Measurements from ENCODE around the gene GTF2F2.

The GTF2F2 gene

GRCh38 chr13:45156565-45157361, 36.5 kb downstream of the GTF2F2 start:
- Histone ChIP-seq H3K36me3 (replicated peaks in 1 of 2; ENCODE audit: control insufficient read depth in 2 of 2, insufficient read depth in 2 of 2, low read length in 2 of 2) (peaks cover 0 to 47% of the 10 kb centered on the region in 2 donors), H3K14ac (ENCODE audit: low read length) (no peak overlapping the region), H4K91ac (ENCODE audit: low read depth, low read length, poor library complexity) (no peak overlapping the region), H3K18ac (ENCODE audit: low read length) (no peak overlapping the region), H3K9ac (ENCODE audit: low read depth, low read length, poor library complexity) (no peak overlapping the region), H2BK120ac (ENCODE audit: low read depth, low read length) (no peak overlapping the region), H2AFZ (ENCODE audit: low read length) (no peak overlapping the region), H2BK15ac (ENCODE audit: low read length) (no peak overlapping the region), H3K4ac (ENCODE audit: low read length) (no peak overlapping the region), H3K4me3 (ENCODE audit: low read length in 2 of 2) (no peak overlapping the region), H3K79me1 (ENCODE audit: low read depth, low read length) (no peaks in the 10 kb centered on the region), H4K8ac (ENCODE audit: low read depth, low read length) (no peak overlapping the region), H3K9me3 (replicated peaks in 1 of 2; ENCODE audit: control insufficient read depth in 2 of 2, insufficient read depth in 1 of 2, low read depth in 1 of 2, low read length in 2 of 2) (no peaks in the 10 kb centered on the region), H3K23ac (ENCODE audit: low read depth, low read length, poor library complexity) (no peak overlapping the region), H2BK12ac (ENCODE audit: low read length) (no peak overlapping the region), H3K4me2 (ENCODE audit: insufficient read depth, low read length, poor library complexity, severe bottlenecking) (no peak overlapping the region), H3K4me1 (ENCODE audit: control insufficient read depth in 2 of 2, insufficient read depth in 1 of 2, low read depth in 1 of 2, low read length in 2 of 2) (peaks cover 0 to 3% of the 10 kb centered on the region in 2 donors), H2BK5ac (ENCODE audit: low read length) (no peak overlapping the region), H3K27ac (replicated peaks; ENCODE audit: low read length) (no peak overlapping the region), H3K27me3 (ENCODE audit: control insufficient read depth in 3 of 3, insufficient read depth in 3 of 3, low read depth in 1 of 3, low read length in 3 of 3) (no peaks in the 10 kb centered on the region), H2AK5ac (ENCODE audit: low read depth, low read length) (no peak overlapping the region)
- whole genome bisulfite sequencing, 2 donors (ENCODE audit: extremely low coverage in 2 of 2, insufficient read length in 2 of 2, insufficient replicate concordance in 1 of 2) = no CpG with 5 or more reads among the region's 7 CpGs
- DNase-seq (ENCODE audit: low spot score) = no peak

GRCh38 chr13:45162194-45162593, 41.9 kb downstream of the GTF2F2 start:
- Histone ChIP-seq H2BK5ac (ENCODE audit: low read length) (no peak overlapping the region), H3K14ac (ENCODE audit: low read length) (no peak overlapping the region), H2AFZ (ENCODE audit: low read length) (no peak overlapping the region), H3K4me3 (ENCODE audit: low read length in 2 of 2) (no peak overlapping the region), H3K36me3 (replicated peaks in 1 of 2; ENCODE audit: control insufficient read depth in 2 of 2, insufficient read depth in 2 of 2, low read length in 2 of 2) (peaks cover 0 to 42% of the 10 kb centered on the region in 2 donors), H3K4me1 (ENCODE audit: control insufficient read depth in 2 of 2, insufficient read depth in 1 of 2, low read depth in 1 of 2, low read length in 2 of 2) (peaks cover 2 to 3% of the 10 kb centered on the region in 2 donors), H2AK5ac (ENCODE audit: low read depth, low read length) (no peak overlapping the region), H4K91ac (ENCODE audit: low read depth, low read length, poor library complexity) (no peak overlapping the region), H3K18ac (ENCODE audit: low read length) (no peak overlapping the region), H3K79me1 (ENCODE audit: low read depth, low read length) (no peaks in the 10 kb centered on the region), H3K9ac (ENCODE audit: low read depth, low read length, poor library complexity) (no peak overlapping the region), H2BK120ac (ENCODE audit: low read depth, low read length) (no peak overlapping the region), H4K8ac (ENCODE audit: low read depth, low read length) (no peak overlapping the region), H3K27me3 (ENCODE audit: control insufficient read depth in 3 of 3, insufficient read depth in 3 of 3, low read depth in 1 of 3, low read length in 3 of 3) (no peaks in the 10 kb centered on the region), H3K9me3 (replicated peaks in 1 of 2; ENCODE audit: control insufficient read depth in 2 of 2, insufficient read depth in 1 of 2, low read depth in 1 of 2, low read length in 2 of 2) (no peaks in the 10 kb centered on the region), H3K23ac (ENCODE audit: low read depth, low read length, poor library complexity) (no peak overlapping the region), H3K27ac (replicated peaks; ENCODE audit: low read length) (no peak overlapping the region), H3K4me2 (ENCODE audit: insufficient read depth, low read length, poor library complexity, severe bottlenecking) (no peak overlapping the region), H3K4ac (ENCODE audit: low read length) (no peak overlapping the region), H2BK15ac (ENCODE audit: low read length) (no peak overlapping the region), H2BK12ac (ENCODE audit: low read length) (no peak overlapping the region)
- WGBS, 2 donors (ENCODE audit: extremely low coverage in 2 of 2, insufficient read length in 2 of 2, insufficient replicate concordance in 1 of 2) = no CpG with 5 or more reads among the region's 1 CpG
- DNase-seq (ENCODE audit: low spot score) = no peak

DNA sequence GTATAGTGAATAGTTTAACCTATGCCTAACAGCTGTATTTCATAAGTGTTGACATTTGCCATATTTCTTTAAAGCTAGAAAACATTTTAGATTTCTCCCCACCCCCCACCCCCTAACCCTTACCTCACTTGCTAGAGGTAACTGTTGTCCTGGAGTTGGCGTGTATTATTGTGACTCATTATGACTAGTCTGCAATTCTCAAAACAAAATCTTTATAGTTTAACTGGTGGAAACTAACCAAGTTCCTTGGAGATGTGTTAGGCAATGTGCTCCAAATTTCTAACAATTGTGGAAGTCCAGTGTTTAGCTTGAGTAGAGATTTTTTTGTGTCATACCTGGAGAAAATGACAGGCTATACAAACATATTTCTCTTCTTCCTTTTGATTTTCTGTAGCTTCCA, 42.5 kb downstream of the GTF2F2 start:
- no peak for DNase-seq (ENCODE audit: low spot score)
- Histone ChIP-seq H3K27me3 (ENCODE audit: control insufficient read depth in 3 of 3, insufficient read depth in 3 of 3, low read depth in 1 of 3, low read length in 3 of 3) (no peaks in the 10 kb centered on the region), H3K9ac (ENCODE audit: low read depth, low read length, poor library complexity) (no peak overlapping the region), H3K4me3 (ENCODE audit: low read length in 2 of 2) (no peak overlapping the region), H3K9me3 (replicated peaks in 1 of 2; ENCODE audit: control insufficient read depth in 2 of 2, insufficient read depth in 1 of 2, low read depth in 1 of 2, low read length in 2 of 2) (no peaks in the 10 kb centered on the region), H2BK120ac (ENCODE audit: low read depth, low read length) (no peak overlapping the region), H3K4me1 (ENCODE audit: control insufficient read depth in 2 of 2, insufficient read depth in 1 of 2, low read depth in 1 of 2, low read length in 2 of 2) (peaks cover 2 to 3% of the 10 kb centered on the region in 2 donors), H2BK5ac (ENCODE audit: low read length) (no peak overlapping the region), H3K27ac (replicated peaks; ENCODE audit: low read length) (no peak overlapping the region), H4K91ac (ENCODE audit: low read depth, low read length, poor library complexity) (no peak overlapping the region), H2AFZ (ENCODE audit: low read length) (no peak overlapping the region), H3K14ac (ENCODE audit: low read length) (no peak overlapping the region), H3K4ac (ENCODE audit: low read length) (no peak overlapping the region), H2AK5ac (ENCODE audit: low read depth, low read length) (no peak overlapping the region), H3K23ac (ENCODE audit: low read depth, low read length, poor library complexity) (no peak overlapping the region), H3K36me3 (replicated peaks in 1 of 2; ENCODE audit: control insufficient read depth in 2 of 2, insufficient read depth in 2 of 2, low read length in 2 of 2) (peaks cover 0 to 37% of the 10 kb centered on the region in 2 donors), H2BK15ac (ENCODE audit: low read length) (no peak overlapping the region), H3K4me2 (ENCODE audit: insufficient read depth, low read length, poor library complexity, severe bottlenecking) (no peak overlapping the region), H3K18ac (ENCODE audit: low read length) (no peak overlapping the region), H2BK12ac (ENCODE audit: low read length) (no peak overlapping the region), H4K8ac (ENCODE audit: low read depth, low read length) (no peak overlapping the region), H3K79me1 (ENCODE audit: low read depth, low read length) (no peaks in the 10 kb centered on the region)
- WGBS, 2 donors (ENCODE audit: extremely low coverage in 2 of 2, insufficient read length in 2 of 2, insufficient replicate concordance in 1 of 2) = no CpG with 5 or more reads among the region's 1 CpG

- no peak overlapping the region for H3K4me3 ChIP-seq (ENCODE audit: low read length in 2 of 2)
- H3K79me1 ChIP-seq (ENCODE audit: low read depth, low read length) = no peaks in the 10 kb centered on the region
- peaks cover 0 to 43% of the 10 kb centered on the region in 2 donors for H3K36me3 ChIP-seq (replicated peaks in 1 of 2; ENCODE audit: control insufficient read depth in 2 of 2, insufficient read depth in 2 of 2, low read length in 2 of 2)
- no peak overlapping the region for H2BK120ac ChIP-seq (ENCODE audit: low read depth, low read length)
- no CpG with 5 or more reads among the region's 3 CpGs for WGBS, 2 donors (ENCODE audit: extremely low coverage in 2 of 2, insufficient read length in 2 of 2, insufficient replicate concordance in 1 of 2)
- H3K9me3 ChIP-seq (replicated peaks in 1 of 2; ENCODE audit: control insufficient read depth in 2 of 2, insufficient read depth in 1 of 2, low read depth in 1 of 2, low read length in 2 of 2) = no peaks in the 10 kb centered on the region
- DNase-seq (ENCODE audit: low spot score) = no peak
- H3K23ac ChIP-seq (ENCODE audit: low read depth, low read length, poor library complexity) = no peak overlapping the region
- no peak overlapping the region for H2AK5ac ChIP-seq (ENCODE audit: low read depth, low read length)
- H3K4ac ChIP-seq (ENCODE audit: low read length) = no peak overlapping the region
- peaks cover 0 to 2% of the 10 kb centered on the region in 2 donors for H3K4me1 ChIP-seq (ENCODE audit: control insufficient read depth in 2 of 2, insufficient read depth in 1 of 2, low read depth in 1 of 2, low read length in 2 of 2)
- no peak overlapping the region for H3K18ac ChIP-seq (ENCODE audit: low read length)
- H2BK12ac ChIP-seq (ENCODE audit: low read length) = no peak overlapping the region
- no peak overlapping the region for H2BK5ac ChIP-seq (ENCODE audit: low read length)
- H3K27me3 ChIP-seq (ENCODE audit: control insufficient read depth in 3 of 3, insufficient read depth in 3 of 3, low read depth in 1 of 3, low read length in 3 of 3) = no peaks in the 10 kb centered on the region
- no peak overlapping the region for H3K14ac ChIP-seq (ENCODE audit: low read length)
- no peak overlapping the region for H3K9ac ChIP-seq (ENCODE audit: low read depth, low read length, poor library complexity)
- no peak overlapping the region for H3K27ac ChIP-seq (replicated peaks; ENCODE audit: low read length)
- H4K8ac ChIP-seq (ENCODE audit: low read depth, low read length) = no peak overlapping the region
- no peak overlapping the region for H2BK15ac ChIP-seq (ENCODE audit: low read length)
- no peak overlapping the region for H3K4me2 ChIP-seq (ENCODE audit: insufficient read depth, low read length, poor library complexity, severe bottlenecking)
- H4K91ac ChIP-seq (ENCODE audit: low read depth, low read length, poor library complexity) = no peak overlapping the region
- no peak overlapping the region for H2AFZ ChIP-seq (ENCODE audit: low read length)
These were observed 46.5 kb downstream of the GTF2F2 start for GRCh38 chr13:45166858-45167257.
